Measurements from ENCODE around the gene ZSCAN29. TPM values are rescaled to one million over a fixed set of nuclear protein-coding genes. Genes with fewer than 3 reads are reported as not detected.
"Not testable (repeated sequence)": the region's sequence is repeated elsewhere in the genome, so short reads cannot be mapped to it uniquely, and the experiment has no call there.

The ZSCAN29 gene
- total RNA-seq: 37.1 TPM

DNA sequence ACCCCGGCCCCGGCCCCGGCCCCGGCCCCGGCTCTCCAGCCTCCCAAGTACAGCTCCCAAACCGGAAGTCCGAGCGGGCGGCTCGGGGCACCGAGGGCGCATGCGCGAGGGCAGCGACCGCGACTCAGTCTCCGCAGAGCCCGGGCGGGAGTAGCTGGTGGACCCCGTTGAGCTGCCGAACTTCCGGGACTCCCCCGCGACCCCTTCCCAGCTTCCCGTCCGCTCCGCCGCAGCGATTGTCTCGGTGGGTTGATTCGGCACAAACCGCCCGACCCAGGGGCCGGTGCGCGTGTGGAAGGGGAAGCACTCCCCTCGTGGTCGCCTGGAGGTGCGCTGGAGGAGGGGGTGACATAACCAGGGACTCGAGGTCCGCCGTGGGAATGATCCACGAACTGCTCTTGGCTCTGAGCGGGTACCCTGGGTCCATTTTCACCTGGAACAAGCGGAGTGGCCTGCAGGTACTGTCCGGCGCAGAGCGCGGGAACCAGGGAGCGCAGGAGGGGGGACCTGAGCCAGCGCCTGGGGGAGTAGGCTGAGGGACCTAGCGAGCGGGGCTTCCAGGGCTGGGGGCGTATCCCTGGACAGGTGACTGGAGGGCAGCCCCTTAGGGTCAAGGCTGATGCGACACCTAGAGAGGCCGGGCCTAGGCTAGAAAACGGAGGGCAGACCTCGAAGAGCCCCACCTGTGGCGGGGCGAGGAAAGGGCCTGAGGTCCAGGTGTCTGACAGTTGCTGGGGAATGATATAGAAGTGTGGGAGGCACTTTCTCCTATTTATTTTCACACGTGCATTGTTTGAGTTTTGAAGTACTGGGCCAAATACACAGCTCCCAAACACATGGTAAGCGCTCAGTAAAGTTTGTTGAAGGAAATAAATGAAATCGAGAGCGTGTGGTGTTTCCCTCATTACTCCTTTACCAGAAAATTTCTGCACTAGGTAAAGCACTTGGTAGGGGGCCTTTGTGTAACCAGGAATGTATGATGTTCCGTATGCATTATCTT lies at the start of gene ZSCAN29, which contains the start of gene TUBGCP4:
TSS of gene ZSCAN29 (minus strand) at position 69 of the 1,000 bp plus-strand sequence. CDS start 1,130 bp downstream, outside the sequence.
TSS of gene TUBGCP4 (plus strand) at position 127 of the 1,000 bp plus-strand sequence. CDS start at position 381, 254 bp downstream.
- peak; percentile 67 for DNase-seq

- no peak for DNase-seq
Measured at GRCh38 chr15:43420435-43420834, 49.6 kb upstream of the ZSCAN29 start.

DNA sequence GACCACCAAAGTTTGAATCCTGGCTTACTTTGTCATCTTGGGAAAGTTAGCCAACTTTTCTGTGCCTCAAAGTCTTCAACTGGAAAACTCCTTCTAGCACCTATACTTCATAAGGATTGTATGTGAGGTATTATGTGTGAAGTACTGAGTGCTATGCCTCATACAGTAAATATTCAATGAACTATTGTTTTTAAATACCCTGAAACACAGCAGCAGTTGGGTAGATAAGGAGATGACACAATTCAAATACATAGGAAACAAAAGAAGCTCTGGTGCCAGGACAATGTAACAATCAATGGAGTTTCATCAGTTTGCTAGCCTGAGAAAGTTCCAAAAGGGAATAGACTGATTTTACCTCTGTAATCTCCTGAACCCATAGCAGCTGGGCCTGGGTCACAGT lies 43.4 kb upstream of the ZSCAN29 start:
- DNase-seq: no peak

DNA sequence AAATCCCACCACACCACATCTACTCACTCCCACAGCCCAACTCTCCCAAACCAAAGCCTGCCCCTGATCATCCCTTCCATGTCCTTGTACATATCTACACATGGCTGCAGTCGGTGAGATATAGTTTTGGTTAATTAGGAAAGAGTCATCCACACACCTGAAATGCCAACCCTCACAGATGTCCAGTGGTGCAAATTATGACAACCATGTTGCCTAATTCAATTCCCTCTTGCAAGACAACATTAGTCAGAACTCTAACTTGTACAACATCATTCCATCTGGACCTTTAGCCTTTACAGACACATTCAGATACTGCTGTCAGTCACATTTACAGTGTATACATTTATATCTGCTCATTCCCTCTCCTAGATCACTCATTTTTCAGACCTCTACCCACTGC lies 41.3 kb upstream of the ZSCAN29 start:
- DNase-seq: no peak

- no peak for DNase-seq
Measured at GRCh38 chr15:43410572-43411214, 39.9 kb upstream of the ZSCAN29 start.

GRCh38 chr15:43408789-43409188 lies 37.9 kb upstream of the ZSCAN29 start:
- DNase-seq: no peak

GRCh38 chr15:43406808-43407207 lies 36.0 kb upstream of the ZSCAN29 start:
- no peak for DNase-seq

GRCh38 chr15:43406189-43406588 lies 35.3 kb upstream of the ZSCAN29 start:
- DNase-seq: no peak

- no peak for DNase-seq
Measured at GRCh38 chr15:43404130-43404529, 33.3 kb upstream of the ZSCAN29 start.

DNA sequence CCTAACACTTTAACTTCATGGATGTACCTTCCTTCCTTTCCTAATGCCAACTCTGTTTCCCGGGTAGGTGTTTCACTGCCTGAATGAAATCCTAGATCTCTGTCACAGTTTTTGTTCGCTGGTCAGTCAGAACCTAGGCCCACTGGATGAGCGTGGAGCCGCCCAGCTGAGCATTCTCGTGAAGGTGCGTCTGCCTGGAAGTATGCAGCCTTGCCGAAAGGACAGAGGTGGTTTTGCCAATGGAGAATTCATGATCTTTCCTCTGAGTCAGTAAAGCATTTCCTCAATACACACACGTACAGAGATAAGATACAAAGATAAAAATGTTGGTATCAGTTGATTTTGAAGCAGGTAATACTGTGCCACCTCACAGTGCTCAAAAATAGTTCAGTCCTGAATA lies 32.8 kb upstream of the ZSCAN29 start:
- no peak for DNase-seq

GRCh38 chr15:43402255-43402654 lies 31.4 kb upstream of the ZSCAN29 start:
- no peak for DNase-seq

DNA sequence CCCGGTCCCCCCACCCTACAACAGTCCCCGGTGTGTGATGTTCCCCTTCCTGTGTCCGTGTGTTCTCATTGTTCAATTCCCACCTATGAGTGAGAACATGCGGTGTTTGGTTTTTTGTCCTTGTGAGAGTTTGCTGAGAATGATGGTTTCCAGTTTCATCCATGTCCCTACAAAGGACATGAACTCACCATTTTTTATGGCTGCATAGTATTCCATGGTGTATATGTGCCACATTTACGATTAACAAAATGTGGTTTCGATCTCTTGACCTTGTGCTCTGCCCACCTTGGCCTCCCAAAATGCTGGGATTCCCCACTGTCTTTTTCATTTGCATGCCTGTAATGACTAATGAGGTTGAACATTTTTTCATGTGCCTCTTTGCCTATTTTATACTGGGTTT lies 22.7 kb upstream of the ZSCAN29 start:
- DNase-seq: not testable (repeated sequence)

- no peak for DNase-seq
Measured at GRCh38 chr15:43390723-43391122, 19.9 kb upstream of the ZSCAN29 start.

DNA sequence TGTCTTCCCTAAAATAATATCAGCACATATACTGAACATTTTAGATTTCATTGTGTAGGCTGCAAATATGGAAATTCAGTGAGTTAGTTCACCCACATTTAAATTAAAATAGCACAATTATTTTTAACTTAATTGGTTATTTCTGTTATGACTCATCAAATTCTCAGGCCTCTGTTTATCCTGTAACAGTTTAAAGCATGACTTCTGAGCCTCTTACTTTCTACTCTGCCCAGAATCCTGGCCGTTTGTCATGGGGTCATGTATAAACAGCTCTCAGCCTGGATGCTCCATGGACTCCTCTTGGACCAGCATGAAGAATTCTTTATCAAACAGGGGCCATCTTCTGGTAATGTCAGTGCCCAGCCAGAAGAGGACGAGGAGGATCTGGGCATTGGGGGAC lies 12.2 kb upstream of the ZSCAN29 start:
- no peak for DNase-seq

DNA sequence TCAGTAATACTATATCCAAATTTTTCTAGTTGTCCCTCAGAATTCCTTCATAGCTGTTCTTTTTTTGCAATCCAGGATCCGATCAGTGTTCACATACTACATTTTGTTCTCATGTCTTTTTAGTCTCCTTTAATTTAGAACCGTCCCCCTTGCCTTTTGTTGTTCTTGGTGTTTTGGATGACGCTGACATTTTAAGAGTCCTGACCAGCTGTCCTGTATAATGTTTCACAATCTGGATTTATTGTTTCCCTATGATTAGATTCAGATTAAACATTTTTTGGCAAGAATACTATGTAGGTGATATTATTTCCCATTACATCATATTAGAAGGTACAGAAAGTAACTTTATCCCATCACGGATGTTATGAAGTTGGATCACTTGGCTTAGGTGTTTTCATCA lies 11.5 kb upstream of the ZSCAN29 start:
- no peak for DNase-seq

DNA sequence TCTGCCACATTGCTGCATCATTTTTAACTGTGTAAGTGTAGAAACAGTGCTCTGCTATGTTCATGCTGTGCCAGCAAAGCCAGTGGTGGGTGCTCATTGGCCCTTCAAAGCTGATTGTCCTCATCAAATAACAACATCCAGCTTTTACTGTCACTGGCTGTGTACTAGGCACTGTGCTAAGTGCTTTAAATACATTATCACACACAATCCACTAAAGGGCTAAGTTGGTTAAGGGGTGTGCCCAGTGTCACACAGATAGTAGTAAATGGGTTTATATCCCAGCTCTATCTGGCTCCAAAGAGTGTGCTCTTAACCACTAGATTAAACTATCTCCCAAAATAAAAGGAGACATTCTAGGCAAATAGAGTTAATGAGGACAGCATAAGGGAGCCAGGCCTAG lies 7.8 kb upstream of the ZSCAN29 start:
- DNase-seq: no peak

- DNase-seq: no peak
Measured at GRCh38 chr15:43376017-43376705, 5.3 kb upstream of the ZSCAN29 start.

DNA sequence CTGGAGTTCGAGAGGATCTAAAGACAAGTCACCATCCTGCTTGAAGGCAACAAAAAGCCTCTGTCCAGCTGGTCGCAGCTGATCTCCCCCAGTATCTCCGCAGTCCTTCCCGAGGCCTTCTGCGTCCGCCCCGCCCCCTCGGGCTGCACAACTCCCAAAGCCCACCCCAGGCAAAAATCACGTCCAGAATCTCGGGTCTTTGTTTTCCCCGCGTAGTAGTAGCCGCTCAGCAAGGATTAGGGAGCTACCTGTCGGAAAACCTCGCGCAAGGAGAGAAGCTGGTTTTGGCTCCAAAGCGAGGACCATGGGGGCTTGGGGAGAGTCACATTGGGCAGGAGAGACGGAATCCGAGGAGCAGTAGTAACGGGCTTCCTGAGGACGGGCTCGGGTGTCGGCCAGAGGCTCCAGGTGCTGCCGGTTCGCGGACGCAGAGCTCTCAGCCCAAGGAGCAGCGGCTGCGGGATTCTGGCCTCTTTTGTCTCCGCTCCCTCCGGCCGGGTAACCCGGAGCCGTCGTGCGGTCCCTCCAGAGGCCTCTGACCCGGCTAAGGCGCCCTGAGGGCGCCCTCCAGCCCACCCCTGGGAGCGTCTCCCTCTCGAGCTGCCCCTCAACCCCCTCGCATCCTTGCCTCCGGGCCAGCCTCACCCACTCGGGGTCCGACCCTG lies 401 bp downstream of the ZSCAN29 start:
- peak; percentile 19 for DNase-seq

GRCh38 chr15:43361313-43361903 lies 9.4 kb downstream of the ZSCAN29 start:
- DNase-seq: no peak

GRCh38 chr15:43360821-43361220 lies 10.0 kb downstream of the ZSCAN29 start:
- DNase-seq: no peak

DNA sequence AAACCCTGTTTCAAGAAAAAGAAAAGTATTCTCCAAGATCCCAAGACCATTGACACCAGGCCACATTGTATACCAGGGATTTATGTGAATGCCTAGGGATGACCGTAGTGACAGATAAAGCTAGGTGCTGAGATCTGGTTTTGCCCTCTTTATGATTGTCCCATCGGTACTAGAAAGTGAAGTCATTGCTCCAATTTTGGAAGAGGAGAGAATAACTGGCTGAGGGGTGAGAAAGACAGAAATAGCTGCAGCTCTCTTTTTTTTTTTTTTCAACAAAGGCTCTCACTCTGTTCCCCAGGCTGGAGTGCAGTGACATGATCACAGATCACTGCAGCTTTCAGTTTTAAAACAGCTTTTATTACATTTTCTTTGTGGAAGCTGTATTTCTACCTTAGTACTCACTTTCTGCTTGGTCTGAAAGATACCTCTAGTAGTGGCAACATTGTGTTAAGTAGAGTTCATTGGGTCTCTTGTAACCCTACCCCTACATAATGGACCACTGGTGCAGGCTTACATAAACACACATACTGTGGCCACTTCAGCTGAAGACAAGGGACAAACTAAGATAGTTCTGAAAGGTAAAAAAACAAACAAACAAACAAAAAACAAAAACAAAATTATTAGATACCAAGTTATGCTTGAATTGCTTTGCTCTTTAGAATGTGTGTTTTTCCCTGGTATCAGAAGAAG lies 18.0 kb downstream of the ZSCAN29 start:
- DNase-seq: no peak
